Ovary (tissue), 3 donors: ENCODE results near the gene H2AZ2.

Source experiments
- POLR2A ChIP-seq: fragments of 450-650 bp; IDR thresholded peaks from one replicate; pipeline ENCODE4 v1.6.1; 2017; ENCODE audit warnings: antibody characterized with exemption, mild to moderate bottlenecking, moderate library complexity
- TF ChIP-seq, protein P1 (sequence below), 3 donors: fragments of 450-650 bp in 2 of 3; fragments of 200-600 bp in 1 of 3; IDR thresholded peaks; one replicate each; pipeline versions ENCODE4 v1.5.1 to v1.8.0; 2016 to 2022; ENCODE audit warnings: antibody characterized with exemption in 3 of 3, mild to moderate bottlenecking in 1 of 3
- donor health status: DM: no; HTN: no; CAD: no.

DNA sequence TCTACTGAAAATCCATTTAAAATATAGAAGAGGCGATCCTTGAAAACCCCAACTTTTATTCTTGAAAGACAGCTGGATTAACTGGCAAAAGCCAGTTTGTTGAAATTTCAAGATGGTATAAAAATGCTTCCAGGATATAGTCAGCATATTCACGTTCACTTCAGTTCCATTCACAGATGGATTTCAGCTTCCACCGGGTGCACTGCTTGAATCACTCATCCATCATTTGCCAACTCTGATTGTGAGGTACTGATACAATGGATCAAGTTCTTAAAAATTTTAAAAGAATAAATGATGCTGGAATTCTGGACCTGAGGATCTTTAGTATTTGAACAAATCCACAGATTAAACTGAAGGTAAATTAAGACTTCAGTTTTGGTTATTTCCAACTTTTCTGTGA lies 35.0 kb upstream of the H2AZ2 start:
- TF ChIP-seq, protein P1, sequence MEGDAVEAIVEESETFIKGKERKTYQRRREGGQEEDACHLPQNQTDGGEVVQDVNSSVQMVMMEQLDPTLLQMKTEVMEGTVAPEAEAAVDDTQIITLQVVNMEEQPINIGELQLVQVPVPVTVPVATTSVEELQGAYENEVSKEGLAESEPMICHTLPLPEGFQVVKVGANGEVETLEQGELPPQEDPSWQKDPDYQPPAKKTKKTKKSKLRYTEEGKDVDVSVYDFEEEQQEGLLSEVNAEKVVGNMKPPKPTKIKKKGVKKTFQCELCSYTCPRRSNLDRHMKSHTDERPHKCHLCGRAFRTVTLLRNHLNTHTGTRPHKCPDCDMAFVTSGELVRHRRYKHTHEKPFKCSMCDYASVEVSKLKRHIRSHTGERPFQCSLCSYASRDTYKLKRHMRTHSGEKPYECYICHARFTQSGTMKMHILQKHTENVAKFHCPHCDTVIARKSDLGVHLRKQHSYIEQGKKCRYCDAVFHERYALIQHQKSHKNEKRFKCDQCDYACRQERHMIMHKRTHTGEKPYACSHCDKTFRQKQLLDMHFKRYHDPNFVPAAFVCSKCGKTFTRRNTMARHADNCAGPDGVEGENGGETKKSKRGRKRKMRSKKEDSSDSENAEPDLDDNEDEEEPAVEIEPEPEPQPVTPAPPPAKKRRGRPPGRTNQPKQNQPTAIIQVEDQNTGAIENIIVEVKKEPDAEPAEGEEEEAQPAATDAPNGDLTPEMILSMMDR (IDR thresholded peaks at IDR 0.05) = no peak
- no peak for TF ChIP-seq POLR2A
